HEK293 (cell line): Measurements from ENCODE around the gene SLIT1.

Experiments
- CTCF ChIA-PET: fragments of 350-600 bp; formaldehyde crosslinking; extraction: SDS; loops from one replicate; lab custom pipeline; 2021; ENCODE audit warnings: antibody characterized with exemption; lab: Yijun Ruan, JAX
- POLR2A ChIA-PET: fragments of 300-600 bp; formaldehyde crosslinking; extraction: SDS; loops from one replicate; lab custom pipeline; 2020; ENCODE audit warnings: antibody characterized with exemption, inconsistent platforms; lab: Yijun Ruan, JAX
- H3K27ac ChIP-seq: fragments of 200-500 bp; sonication (Bioruptor generic); 2 replicates; pipeline ENCODE4 v1.5.1; 2014; ENCODE audit warnings: low read depth, low read length, control low read depth, inconsistent platforms; ENCODE audit errors: extremely low read depth
- H3K36me3 ChIP-seq, 2 experiments: fragments of 200-500 bp in 1 of 2; sonication (Bioruptor generic) in 1 of 2; 1 replicate in 1 of 2; 2 replicates in 1 of 2; pipeline ENCODE4 v1.5.1; 2014 to 2017; ENCODE audit warnings: inconsistent platforms in 2 of 2, low read length in 2 of 2; ENCODE audit not compliant: control insufficient read depth in 2 of 2, insufficient read depth in 1 of 2
- H3K4me1 ChIP-seq: fragments of 200-500 bp; sonication (Bioruptor generic); 2 replicates; pipeline ENCODE4 v1.5.1; 2014; ENCODE audit warnings: mild to moderate bottlenecking, low read length, inconsistent platforms; ENCODE audit not compliant: control insufficient read depth, insufficient read depth
- H3K4me3 ChIP-seq: 2 replicates; pipeline ENCODE4 v1.5.1; 2011; ENCODE audit warnings: low read depth, mild to moderate bottlenecking, control low read depth, low read length, moderate library complexity
- H3K9me3 ChIP-seq: fragments of 200-500 bp; sonication (Bioruptor generic); 2 replicates; pipeline ENCODE4 v1.5.1; 2014; ENCODE audit warnings: low read depth, low read length, inconsistent platforms; ENCODE audit not compliant: control insufficient read depth, insufficient read depth
- KLF9 ChIP-seq: fragments of 450-650 bp; formaldehyde crosslinking; IDR thresholded peaks from 2 replicates; pipeline ENCODE4 v1.5.1; 2016; ENCODE audit warnings: missing biosample characterization, missing genetic modification characterization, low read depth
- PATZ1 ChIP-seq: fragments of 450-650 bp; formaldehyde crosslinking; IDR thresholded peaks from 2 replicates; pipeline ENCODE4 v1.5.1; 2016; ENCODE audit warnings: missing biosample characterization, missing genetic modification characterization
- PRDM10 ChIP-seq: fragments of 450-650 bp; formaldehyde crosslinking; IDR thresholded peaks from 2 replicates; pipeline ENCODE4 v1.5.1; 2016; ENCODE audit warnings: missing biosample characterization, missing genetic modification characterization
- SCRT2 ChIP-seq: fragments of 450-650 bp; formaldehyde crosslinking; IDR thresholded peaks from 2 replicates; pipeline ENCODE4 v1.5.1; 2016; ENCODE audit warnings: missing biosample characterization, missing genetic modification characterization
- SETDB1 ChIP-seq: IDR thresholded peaks from one replicate; pipeline ENCODE4 v1.6.1; 2017; ENCODE audit warnings: mild to moderate bottlenecking, low read length, moderate library complexity, mixed read lengths; ENCODE audit not compliant: insufficient read length
- ZIC2 ChIP-seq: fragments of 450-650 bp; formaldehyde crosslinking; IDR thresholded peaks from 2 replicates; pipeline ENCODE4 v1.5.1; 2016; ENCODE audit warnings: missing biosample characterization, missing genetic modification characterization
- ZNF132 ChIP-seq: fragments of 450-650 bp; formaldehyde crosslinking; IDR thresholded peaks from 2 replicates; pipeline ENCODE4 v1.5.1; 2017; ENCODE audit warnings: missing biosample characterization, missing genetic modification characterization, borderline replicate concordance
- ZNF18 ChIP-seq: fragments of 450-650 bp; formaldehyde crosslinking; IDR thresholded peaks from 2 replicates; pipeline ENCODE4 v1.5.1; 2016; ENCODE audit warnings: missing biosample characterization, missing genetic modification characterization
- ZNF239 ChIP-seq: fragments of 450-650 bp; formaldehyde crosslinking; IDR thresholded peaks from 2 replicates; pipeline ENCODE4 v1.5.1; 2016; ENCODE audit warnings: missing biosample characterization, missing genetic modification characterization
- ZNF24 ChIP-seq: fragments of 450-650 bp; formaldehyde crosslinking; IDR thresholded peaks from 2 replicates; pipeline ENCODE4 v1.5.1; 2016; ENCODE audit warnings: missing biosample characterization, missing genetic modification characterization
- ZNF248 ChIP-seq: fragments of 450-650 bp; formaldehyde crosslinking; IDR thresholded peaks from 2 replicates; pipeline ENCODE4 v1.5.1; 2017; ENCODE audit warnings: missing biosample characterization, missing genetic modification characterization
- ZNF280C ChIP-seq: fragments of 450-650 bp; formaldehyde crosslinking; IDR thresholded peaks from 2 replicates; pipeline ENCODE4 v1.5.1; 2016; ENCODE audit warnings: missing biosample characterization, missing genetic modification characterization
- ZNF433 ChIP-seq: fragments of 450-650 bp; formaldehyde crosslinking; IDR thresholded peaks from 2 replicates; pipeline ENCODE4 v1.5.1; 2016; ENCODE audit warnings: missing biosample characterization, missing genetic modification characterization, low read depth
- ZNF513 ChIP-seq: fragments of 450-650 bp; IDR thresholded peaks from 2 replicates; pipeline ENCODE4 v1.5.1; 2018; ENCODE audit warnings: missing biosample characterization, missing genetic modification characterization
- ZNF571 ChIP-seq: fragments of 450-650 bp; formaldehyde crosslinking; IDR thresholded peaks from 2 replicates; pipeline ENCODE4 v1.5.0; 2017; ENCODE audit warnings: missing biosample characterization, missing genetic modification characterization
- ZNF677 ChIP-seq: fragments of 450-650 bp; IDR thresholded peaks from 2 replicates; pipeline ENCODE4 v1.5.0; 2018; ENCODE audit warnings: missing biosample characterization, mild to moderate bottlenecking, missing genetic modification characterization, moderate library complexity
- TF ChIP-seq, protein P1 (sequence below): fragments of 450-650 bp; formaldehyde crosslinking; IDR thresholded peaks from 2 replicates; pipeline ENCODE4 v1.5.1; 2016; ENCODE audit warnings: missing biosample characterization, missing genetic modification characterization
- TF ChIP-seq, protein P2 (sequence below): fragments of 450-650 bp; formaldehyde crosslinking; IDR thresholded peaks from 2 replicates; pipeline ENCODE4 v1.5.1; 2017; ENCODE audit warnings: missing biosample characterization, missing genetic modification characterization
- TF ChIP-seq, protein P3 (sequence below): fragments of 450-650 bp; formaldehyde crosslinking; IDR thresholded peaks from 2 replicates; pipeline ENCODE4 v1.5.1; 2017; ENCODE audit warnings: missing biosample characterization, missing genetic modification characterization

SLIT1 gene

GRCh38 chr10:97176226-97176625, 9.5 kb downstream of the SLIT1 start:
- Histone ChIP-seq H3K4me1 (no peaks in the 10 kb centered on the region), H3K4me3 (no peak overlapping the region), H3K9me3 (no peaks in the 10 kb centered on the region), H3K27ac (no peak overlapping the region), H3K36me3 (no peaks in the 10 kb centered on the region)
- TF ChIP-seq ZNF677 (tag by site-specific recombination) (no peak), KLF9 (no peak), PRDM10 (tag by site-specific recombination) (no peak), ZNF18 (tag by site-specific recombination) (no peak), ZNF24 (tag by site-specific recombination) (no peak), SETDB1 (no peak), ZNF433 (tag by site-specific recombination) (no peak), ZIC2 (tag by site-specific recombination) (no peak), SCRT2 (tag by site-specific recombination) (no peak), ZNF248 (tag by site-specific recombination) (no peak), ZNF132 (tag by site-specific recombination) (no peak), PATZ1 (tag by site-specific recombination) (no peak), ZNF571 (tag by site-specific recombination) (no peak), ZNF280C (no peak), ZNF239 (no peak), ZNF513 (tag by site-specific recombination) (no peak)
- TF ChIP-seq, protein P1, sequence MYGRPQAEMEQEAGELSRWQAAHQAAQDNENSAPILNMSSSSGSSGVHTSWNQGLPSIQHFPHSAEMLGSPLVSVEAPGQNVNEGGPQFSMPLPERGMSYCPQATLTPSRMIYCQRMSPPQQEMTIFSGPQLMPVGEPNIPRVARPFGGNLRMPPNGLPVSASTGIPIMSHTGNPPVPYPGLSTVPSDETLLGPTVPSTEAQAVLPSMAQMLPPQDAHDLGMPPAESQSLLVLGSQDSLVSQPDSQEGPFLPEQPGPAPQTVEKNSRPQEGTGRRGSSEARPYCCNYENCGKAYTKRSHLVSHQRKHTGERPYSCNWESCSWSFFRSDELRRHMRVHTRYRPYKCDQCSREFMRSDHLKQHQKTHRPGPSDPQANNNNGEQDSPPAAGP: no peak
- TF ChIP-seq, protein P2, sequence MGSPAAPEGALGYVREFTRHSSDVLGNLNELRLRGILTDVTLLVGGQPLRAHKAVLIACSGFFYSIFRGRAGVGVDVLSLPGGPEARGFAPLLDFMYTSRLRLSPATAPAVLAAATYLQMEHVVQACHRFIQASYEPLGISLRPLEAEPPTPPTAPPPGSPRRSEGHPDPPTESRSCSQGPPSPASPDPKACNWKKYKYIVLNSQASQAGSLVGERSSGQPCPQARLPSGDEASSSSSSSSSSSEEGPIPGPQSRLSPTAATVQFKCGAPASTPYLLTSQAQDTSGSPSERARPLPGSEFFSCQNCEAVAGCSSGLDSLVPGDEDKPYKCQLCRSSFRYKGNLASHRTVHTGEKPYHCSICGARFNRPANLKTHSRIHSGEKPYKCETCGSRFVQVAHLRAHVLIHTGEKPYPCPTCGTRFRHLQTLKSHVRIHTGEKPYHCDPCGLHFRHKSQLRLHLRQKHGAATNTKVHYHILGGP (tag by site-specific recombination): no peak
- TF ChIP-seq, protein P3, sequence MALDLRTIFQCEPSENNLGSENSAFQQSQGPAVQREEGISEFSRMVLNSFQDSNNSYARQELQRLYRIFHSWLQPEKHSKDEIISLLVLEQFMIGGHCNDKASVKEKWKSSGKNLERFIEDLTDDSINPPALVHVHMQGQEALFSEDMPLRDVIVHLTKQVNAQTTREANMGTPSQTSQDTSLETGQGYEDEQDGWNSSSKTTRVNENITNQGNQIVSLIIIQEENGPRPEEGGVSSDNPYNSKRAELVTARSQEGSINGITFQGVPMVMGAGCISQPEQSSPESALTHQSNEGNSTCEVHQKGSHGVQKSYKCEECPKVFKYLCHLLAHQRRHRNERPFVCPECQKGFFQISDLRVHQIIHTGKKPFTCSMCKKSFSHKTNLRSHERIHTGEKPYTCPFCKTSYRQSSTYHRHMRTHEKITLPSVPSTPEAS: no peak
- ChIA-PET CTCF (interaction anchor here (0.5 to 1.6 kb wide), 3 partner anchors 22 to 37 kb away, joined by 3 to 5 read pairs (median 5); no protein-coding TSS in a partner anchor), POLR2A (no interaction called here)
